ENCODE measurements around the gene LOX. TPM values are rescaled to one million over a fixed set of nuclear protein-coding genes. Genes with fewer than 3 reads are reported as not detected.

LOX gene
- total and polyA plus RNA-seq, 2 experiments from 2014 or later, result 1.5 to 1.8 TPM

- no peak for TF ChIP-seq CTCF (conservative IDR thresholded peaks at IDR 0.05; ENCODE audit: low read depth in 2 of 2)
- TF ChIP-seq STAT1 (IDR thresholded peaks at IDR 0.05; ENCODE audit: unreplicated experiment), result no peak
- no peak for TF ChIP-seq EZH2phosphoT487 (IDR thresholded peaks at IDR 0.05; ENCODE audit: unreplicated experiment)
- TF ChIP-seq ETS1 (IDR thresholded peaks at IDR 0.05), result no peak
- no peak for TF ChIP-seq ZNF331 (CRISPR knock-in tag; IDR thresholded peaks at IDR 0.05; ENCODE audit: low read depth)
- TF ChIP-seq ZNF114 (CRISPR knock-in tag; IDR thresholded peaks at IDR 0.05), result no peak
- no peak for TF ChIP-seq POLR2AphosphoS5 (IDR thresholded peaks at IDR 0.05; ENCODE audit: low read depth)
- no peak for TF ChIP-seq JUNB (IDR thresholded peaks at IDR 0.05; ENCODE audit: unreplicated experiment)
- no peak for TF ChIP-seq EZH2 (IDR thresholded peaks at IDR 0.05; ENCODE audit: low read depth, unreplicated experiment)
- TF ChIP-seq NANOG (IDR thresholded peaks at IDR 0.05; ENCODE audit: borderline replicate concordance), result no peak
Observed at GRCh38 chr5:122040636-122041302, 37.3 kb downstream of the LOX start (continued).

- Mint-ChIP-seq H3K27ac (no peak overlapping the region), H3K4me3 (no peak overlapping the region), H3K27me3 (ENCODE audit: insufficient read depth, low read depth, poor library complexity) (no peaks in the 10 kb centered on the region), H3K9me3 (no peaks in the 10 kb centered on the region), H3K36me3 (ENCODE audit: low read depth) (no peaks in the 10 kb centered on the region), H3K4me1 (no peaks in the 10 kb centered on the region)
- no peaks in the 10 kb centered on the region for H3K27me3 ChIP-seq (ENCODE audit: insufficient read depth)
- TF ChIP-seq EZH2 (IDR thresholded peaks at IDR 0.05; ENCODE audit: low read depth, unreplicated experiment), result no peak
- no peaks in the 10 kb centered on the region for H3F3A ChIP-seq (replicated peaks; ENCODE audit: low read depth)
- H2AFZ ChIP-seq, result no peak overlapping the region
- no peak overlapping the region for H3K4me2 ChIP-seq
- no peaks in the 10 kb centered on the region for H3K4me1 ChIP-seq (ENCODE audit: insufficient read depth)
- ATAC-seq, result no peak
- DNase-seq (ENCODE audit: low spot score), result no peak
- no peaks in the 10 kb centered on the region for H3K79me2 ChIP-seq (replicated peaks; ENCODE audit: insufficient read depth)
- H4K20me1 ChIP-seq (replicated peaks; ENCODE audit: insufficient read depth), result no peaks in the 10 kb centered on the region
- no peak overlapping the region for H3K4me3 ChIP-seq
- no peak overlapping the region for H3K27ac ChIP-seq (ENCODE audit: low read depth)
- no peaks in the 10 kb centered on the region for H3K9me2 ChIP-seq (ENCODE audit: insufficient read depth)
- H3K36me3 ChIP-seq (ENCODE audit: insufficient read depth), result no peaks in the 10 kb centered on the region
Observed at GRCh38 chr5:122036326-122036725, 41.7 kb downstream of the LOX start.

- H3K36me3 Mint-ChIP-seq (ENCODE audit: low read depth), result no peaks in the 10 kb centered on the region
- no peak for TF ChIP-seq ETS1 (IDR thresholded peaks at IDR 0.05)
- no peak for TF ChIP-seq NANOG (IDR thresholded peaks at IDR 0.05; ENCODE audit: borderline replicate concordance)
- no peak for TF ChIP-seq ZNF114 (CRISPR knock-in tag; IDR thresholded peaks at IDR 0.05)
- TF ChIP-seq EZH2phosphoT487 (IDR thresholded peaks at IDR 0.05; ENCODE audit: unreplicated experiment), result no peak
- no peak for TF ChIP-seq EZH2 (IDR thresholded peaks at IDR 0.05; ENCODE audit: low read depth, unreplicated experiment)
- TF ChIP-seq CTCF (conservative IDR thresholded peaks at IDR 0.05; ENCODE audit: low read depth in 2 of 2), result no peak
- no peak for TF ChIP-seq REST (IDR thresholded peaks at IDR 0.05; ENCODE audit: unreplicated experiment)
- no peak for TF ChIP-seq JUNB (IDR thresholded peaks at IDR 0.05; ENCODE audit: unreplicated experiment)
- no peak for TF ChIP-seq POLR2AphosphoS5 (IDR thresholded peaks at IDR 0.05; ENCODE audit: low read depth)
- no peak for TF ChIP-seq STAT1 (IDR thresholded peaks at IDR 0.05; ENCODE audit: unreplicated experiment)
Observed at GRCh38 chr5:122035913-122036312, 42.1 kb downstream of the LOX start.

More at GRCh38 chr5:122035913-122036312, 42.1 kb downstream of the LOX start:
- Histone ChIP-seq H3K27ac (ENCODE audit: low read depth) (no peak overlapping the region), H3K79me2 (replicated peaks; ENCODE audit: insufficient read depth) (no peaks in the 10 kb centered on the region), H2AFZ (no peak overlapping the region), H3F3A (replicated peaks; ENCODE audit: low read depth) (no peaks in the 10 kb centered on the region), H3K4me1 (ENCODE audit: insufficient read depth) (no peaks in the 10 kb centered on the region), H3K27me3 (ENCODE audit: insufficient read depth) (no peaks in the 10 kb centered on the region), H4K20me1 (replicated peaks; ENCODE audit: insufficient read depth) (no peaks in the 10 kb centered on the region), H3K4me2 (no peak overlapping the region), H3K4me3 (no peak overlapping the region), H3K36me3 (ENCODE audit: insufficient read depth) (no peaks in the 10 kb centered on the region), H3K9me2 (ENCODE audit: insufficient read depth) (no peaks in the 10 kb centered on the region)
- no peaks in the 10 kb centered on the region for H3K4me1 Mint-ChIP-seq
- no peaks in the 10 kb centered on the region for H3K27me3 Mint-ChIP-seq (ENCODE audit: insufficient read depth, low read depth, poor library complexity)
- DNase-seq (ENCODE audit: low spot score) (no peak), ATAC-seq (no peak)
- H3K9me3 Mint-ChIP-seq, result no peaks in the 10 kb centered on the region
- H3K4me3 Mint-ChIP-seq, result no peak overlapping the region
- no peak overlapping the region for H3K27ac Mint-ChIP-seq

All from GM23338 (cell line).